Gastrocnemius medialis (tissue), 4 donors: ENCODE data around the gene KHNYN. TPM values are rescaled to one million over a fixed set of nuclear protein-coding genes. Genes with fewer than 3 reads are reported as not detected.
"Not testable (repeated sequence)": the region's sequence is repeated elsewhere in the genome, so short reads cannot be mapped to it uniquely, and the experiment has no call there.

Source experiments
- ATAC-seq, 2 donors: fragments of 150-250 bp; one replicate each; pipeline ENCODE4 v1.9.1; 2016
- DNase-seq, 2 donors: peaks; one replicate each; pipeline ENCODE4 v3.0.0-alpha.2; 2019
- H3K27ac ChIP-seq, 4 donors: fragments of 200-600 bp; sonication (generic); 1 replicate in 1 of 4; 2 replicates in 3 of 4; pipeline ENCODE4 v1.5.1; 2016 to 2018; ENCODE audit warnings: mild to moderate bottlenecking in 2 of 4, moderate library complexity in 1 of 4
- H3K27me3 ChIP-seq, 3 donors: fragments of 200-600 bp; sonication (generic) in 2 of 3; 1 replicate in 1 of 3; 2 replicates in 2 of 3; pipeline versions ENCODE4 v1.5.1 to v1.6.0; 2016 to 2019; ENCODE audit warnings: mild to moderate bottlenecking in 1 of 3, moderate library complexity in 1 of 3
- H3K36me3 ChIP-seq, 2 donors: fragments of 200-600 bp; sonication (generic) in 1 of 2; one replicate each; pipeline ENCODE4 v1.5.1; 2017 to 2018
- H3K4me1 ChIP-seq, 2 donors: fragments of 200-600 bp; sonication (generic) in 1 of 2; one replicate each; pipeline ENCODE4 v1.5.1; 2016 to 2017; ENCODE audit warnings: mild to moderate bottlenecking in 2 of 2
- H3K4me3 ChIP-seq, 4 donors: fragments of 200-600 bp; sonication (generic) in 3 of 4; 1 replicate in 1 of 4; 2 replicates in 3 of 4; pipeline ENCODE4 v1.5.1; 2016 to 2019; ENCODE audit warnings: mild to moderate bottlenecking in 2 of 4
- H3K9me3 ChIP-seq, 3 donors: fragments of 200-600 bp; sonication (generic) in 2 of 3; 1 replicate in 1 of 3; 2 replicates in 2 of 3; pipeline ENCODE4 v1.5.1; 2016 to 2019
- POLR2A ChIP-seq, 2 donors: fragments of 450-650 bp; IDR thresholded peaks; one replicate each; pipeline ENCODE4 v1.6.1; 2017; ENCODE audit warnings: antibody characterized with exemption in 2 of 2, mild to moderate bottlenecking in 2 of 2, moderate library complexity in 2 of 2
- in situ Hi-C, 4 donors: fragments of 200-750 bp; cut with MboI; loops; one replicate each; pipeline versions ENCODE4 v1.15.0 to v1.8.0; 2017; ENCODE audit warnings: low sequenced_read_pairs in 4 of 4
- intact Hi-C: fragments of 100-400 bp; cut with DNase I; formaldehyde crosslinking; loops from one replicate; pipeline ENCODE4 v1.15.1; 2023; ENCODE audit warnings: low total_unique reads
- total RNA-seq, 4 donors: library from RNA; depleted of rRNA; stranded (reverse); fragments of >200 nt; gene quantifications; one replicate each; pipeline versions ENCODE4 v1.1.0 to v1.2.3, GENCODE V29; 2016
- TF ChIP-seq, protein P1 (sequence below), 5 experiments: fragments of 450-650 bp in 3 of 5; fragments of 200-600 bp in 2 of 5; sonication (generic) in 2 of 5; IDR thresholded peaks in 4 of 5; conservative IDR thresholded peaks in 1 of 5; 1 replicate in 4 of 5; 2 replicates in 1 of 5; pipeline ENCODE4 v1.5.1; 2016 to 2019; ENCODE audit warnings: antibody characterized with exemption in 5 of 5, mild to moderate bottlenecking in 3 of 5, moderate library complexity in 3 of 5

KHNYN gene
- total RNA-seq, 4 donors from 2014 or later = 35.1 to 50.5 (median 44.7) TPM

DNA sequence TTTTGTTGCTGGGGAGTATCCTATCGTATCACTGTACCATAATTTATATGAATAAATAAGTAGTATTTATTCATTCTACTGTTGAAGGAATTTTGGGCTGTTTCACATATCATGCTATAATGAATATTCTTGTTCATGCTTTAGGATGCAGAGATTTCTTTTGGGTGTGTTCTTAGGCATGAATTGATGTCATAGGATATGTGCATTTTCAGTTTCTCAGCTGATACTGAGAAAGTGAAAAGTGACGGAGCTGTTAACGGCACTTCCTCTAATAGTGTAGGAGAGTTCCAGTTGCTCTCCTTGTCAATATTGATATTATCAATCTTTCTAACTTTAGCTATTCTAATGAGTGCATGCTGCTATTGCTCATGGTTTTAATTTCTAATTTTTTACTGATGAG, 36.1 kb downstream of the KHNYN start:
- DNase-seq (no peak), ATAC-seq (no peak)
- in situ Hi-C loops = no loop called here
- no peaks in the 10 kb centered on the region for H3K4me1 ChIP-seq
- H3K27ac ChIP-seq = no peak overlapping the region
- H3K9me3 ChIP-seq = no peaks in the 10 kb centered on the region
- TF ChIP-seq POLR2A (IDR thresholded peaks at IDR 0.05) = no peak
- TF ChIP-seq, protein P1, sequence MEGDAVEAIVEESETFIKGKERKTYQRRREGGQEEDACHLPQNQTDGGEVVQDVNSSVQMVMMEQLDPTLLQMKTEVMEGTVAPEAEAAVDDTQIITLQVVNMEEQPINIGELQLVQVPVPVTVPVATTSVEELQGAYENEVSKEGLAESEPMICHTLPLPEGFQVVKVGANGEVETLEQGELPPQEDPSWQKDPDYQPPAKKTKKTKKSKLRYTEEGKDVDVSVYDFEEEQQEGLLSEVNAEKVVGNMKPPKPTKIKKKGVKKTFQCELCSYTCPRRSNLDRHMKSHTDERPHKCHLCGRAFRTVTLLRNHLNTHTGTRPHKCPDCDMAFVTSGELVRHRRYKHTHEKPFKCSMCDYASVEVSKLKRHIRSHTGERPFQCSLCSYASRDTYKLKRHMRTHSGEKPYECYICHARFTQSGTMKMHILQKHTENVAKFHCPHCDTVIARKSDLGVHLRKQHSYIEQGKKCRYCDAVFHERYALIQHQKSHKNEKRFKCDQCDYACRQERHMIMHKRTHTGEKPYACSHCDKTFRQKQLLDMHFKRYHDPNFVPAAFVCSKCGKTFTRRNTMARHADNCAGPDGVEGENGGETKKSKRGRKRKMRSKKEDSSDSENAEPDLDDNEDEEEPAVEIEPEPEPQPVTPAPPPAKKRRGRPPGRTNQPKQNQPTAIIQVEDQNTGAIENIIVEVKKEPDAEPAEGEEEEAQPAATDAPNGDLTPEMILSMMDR (IDR thresholded peaks at IDR 0.05 in 4 of 5, conservative IDR thresholded peaks at IDR 0.05 in 1 of 5) = no peak
- H3K4me3 ChIP-seq = no peak overlapping the region
- H3K27me3 ChIP-seq = no peaks in the 10 kb centered on the region
- no peaks in the 10 kb centered on the region for H3K36me3 ChIP-seq
- intact Hi-C loops = no loop called here

DNA sequence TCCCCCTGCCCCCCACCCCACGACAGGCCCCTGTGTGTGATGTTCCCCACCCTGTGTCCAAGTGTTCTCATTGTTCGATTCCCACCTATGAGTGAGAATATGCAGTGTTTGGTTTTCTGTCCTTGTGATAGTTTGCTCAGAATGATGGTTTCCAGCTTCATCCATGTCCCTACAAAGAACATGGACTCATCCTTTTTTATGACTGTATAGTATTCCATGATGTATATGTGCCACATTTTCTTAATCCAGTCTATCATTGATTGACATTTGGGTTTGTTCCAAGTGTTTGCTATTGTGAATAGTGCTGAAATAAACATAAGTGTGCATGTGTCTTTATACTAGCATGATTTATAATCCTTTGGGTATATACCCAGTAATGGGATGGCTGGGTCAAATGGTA, 40.7 kb downstream of the KHNYN start:
- DNase-seq, ATAC-seq, H3K36me3 ChIP-seq, in situ Hi-C loops, intact Hi-C loops, H3K4me1 ChIP-seq, H3K9me3 ChIP-seq, H3K27me3 ChIP-seq, H3K4me3 ChIP-seq, H3K27ac ChIP-seq: not testable (repeated sequence)

DNA sequence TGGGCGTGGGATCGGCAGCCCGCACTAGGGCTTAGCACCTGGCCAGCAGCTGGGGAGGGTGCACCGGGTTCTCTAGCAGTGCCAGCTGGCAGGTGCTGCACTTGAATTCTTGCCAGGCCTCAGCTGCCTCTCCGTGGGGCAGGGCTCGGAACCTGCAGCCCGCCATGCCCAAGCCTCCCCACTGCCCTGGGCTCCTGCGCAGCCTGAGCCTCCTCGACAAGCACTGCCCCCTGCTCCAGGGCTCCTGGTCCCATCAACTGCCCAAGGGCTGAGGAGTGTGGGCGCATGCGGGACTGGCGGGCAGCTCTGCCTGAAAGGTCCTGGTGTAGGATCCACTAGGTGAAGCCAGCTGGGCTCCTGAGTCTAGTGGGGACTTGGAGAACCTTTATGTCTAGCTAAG, 43.5 kb downstream of the KHNYN start:
- ATAC-seq = no peak
- intact Hi-C loops = no loop called here
- Histone ChIP-seq H3K4me1 (no peaks in the 10 kb centered on the region), H3K27me3 (no peaks in the 10 kb centered on the region), H3K36me3 (no peaks in the 10 kb centered on the region), H3K9me3 (no peaks in the 10 kb centered on the region), H3K4me3 (no peak overlapping the region), H3K27ac (no peak overlapping the region)
- in situ Hi-C loops = no loop called here
- no peak for TF ChIP-seq POLR2A (IDR thresholded peaks at IDR 0.05)
- TF ChIP-seq, protein P1 (IDR thresholded peaks at IDR 0.05 in 4 of 5, conservative IDR thresholded peaks at IDR 0.05 in 1 of 5) = no peak
- DNase-seq = no peak

DNA sequence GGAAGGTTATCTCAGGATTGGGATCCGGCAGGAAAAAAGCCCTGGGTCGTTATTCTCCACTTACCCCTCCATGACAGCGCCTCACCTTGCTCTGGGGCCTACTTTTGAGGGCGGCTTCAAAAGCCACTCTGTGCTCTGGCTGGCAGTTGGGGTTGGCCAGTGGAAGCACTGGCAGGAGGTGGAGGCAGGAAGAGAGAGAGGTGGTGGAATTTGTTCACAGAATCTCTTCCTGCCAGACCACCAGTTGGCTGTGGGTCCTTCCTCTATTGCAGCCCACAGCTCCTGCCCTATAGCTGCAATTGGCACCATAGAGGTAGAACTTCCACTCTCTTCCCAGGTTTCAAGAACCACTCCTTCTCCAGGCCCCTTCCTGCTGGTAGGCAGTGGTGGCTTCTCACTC, 45.5 kb downstream of the KHNYN start:
- ATAC-seq (no peak), DNase-seq (no peak)
- no peaks in the 10 kb centered on the region for H3K4me1 ChIP-seq
- in situ Hi-C loops (no loop called here), intact Hi-C loops (no loop called here)
- H3K27ac ChIP-seq = no peak overlapping the region
- TF ChIP-seq, protein P1 (IDR thresholded peaks at IDR 0.05 in 4 of 5, conservative IDR thresholded peaks at IDR 0.05 in 1 of 5) = no peak
- TF ChIP-seq POLR2A (IDR thresholded peaks at IDR 0.05) = no peak
- H3K27me3 ChIP-seq = no peaks in the 10 kb centered on the region
- no peaks in the 10 kb centered on the region for H3K36me3 ChIP-seq
- H3K4me3 ChIP-seq = no peak overlapping the region
- H3K9me3 ChIP-seq = no peaks in the 10 kb centered on the region

DNA sequence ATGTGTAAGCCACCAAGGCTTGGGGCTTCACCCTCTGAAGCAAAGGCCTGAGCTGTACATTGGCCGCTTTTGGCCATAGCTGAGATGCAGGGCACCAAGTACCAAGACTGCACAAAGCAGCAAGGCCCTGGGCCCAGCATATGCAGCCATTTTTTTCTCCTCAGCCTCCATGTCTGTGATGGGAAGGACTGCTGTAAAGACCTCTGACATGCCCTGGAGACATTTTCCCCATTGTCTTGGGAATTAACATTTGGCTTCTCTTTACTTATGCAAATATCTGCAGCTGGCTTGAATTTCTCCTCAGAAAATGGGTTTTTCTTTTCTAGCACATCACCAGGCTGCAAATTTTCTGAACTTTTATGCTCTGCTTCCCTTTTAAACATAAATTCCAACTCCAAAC, 50.2 kb downstream of the KHNYN start:
- H3K36me3 ChIP-seq, DNase-seq, H3K27ac ChIP-seq, H3K9me3 ChIP-seq, H3K4me3 ChIP-seq, intact Hi-C loops, H3K27me3 ChIP-seq, ATAC-seq, in situ Hi-C loops, H3K4me1 ChIP-seq: not testable (repeated sequence)

DNA sequence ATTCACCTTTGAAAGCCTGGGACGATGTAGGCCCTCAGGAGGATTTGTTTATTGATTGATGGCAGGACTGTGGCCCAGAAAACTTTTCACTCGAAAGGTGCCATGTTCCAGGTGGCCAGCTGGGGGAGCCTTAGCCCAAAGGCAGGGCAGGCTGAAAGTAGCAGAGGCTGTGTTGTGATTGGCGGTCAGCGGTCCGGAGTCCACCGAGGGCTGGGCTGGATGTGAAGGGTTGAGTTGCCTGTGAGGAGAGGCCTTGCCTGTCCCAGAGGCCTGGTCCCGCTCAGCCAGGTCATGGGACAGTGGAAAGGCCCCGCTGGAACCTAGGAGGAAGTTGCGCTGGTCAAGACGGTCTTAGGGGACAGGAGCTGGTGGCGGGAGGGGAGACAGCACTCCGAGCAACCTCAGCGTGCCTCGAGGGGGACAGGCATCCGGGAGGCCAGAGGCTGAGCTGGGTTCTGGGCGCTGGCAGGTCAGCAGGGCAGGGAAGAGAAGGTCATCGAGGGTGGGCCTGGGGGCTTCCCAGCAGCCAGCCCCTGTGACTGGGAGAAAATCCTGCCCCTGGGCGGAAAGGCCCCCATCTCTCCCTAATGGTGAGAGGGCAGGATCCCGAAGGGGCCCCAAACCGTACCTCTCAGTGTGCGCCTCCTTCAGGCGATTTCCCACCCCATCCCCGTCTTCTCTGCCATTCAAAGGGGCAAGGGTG, 52.0 kb downstream of the KHNYN start:
- ATAC-seq = no peak
- H3K27me3 ChIP-seq = no peaks in the 10 kb centered on the region
- no peak for DNase-seq
- H3K36me3 ChIP-seq = no peaks in the 10 kb centered on the region
- intact Hi-C loops = no loop called here
- no peak overlapping the region for H3K27ac ChIP-seq
- in situ Hi-C loops = no loop called here
- no peaks in the 10 kb centered on the region for H3K9me3 ChIP-seq
- no peak for TF ChIP-seq POLR2A (IDR thresholded peaks at IDR 0.05)
- TF ChIP-seq, protein P1 (IDR thresholded peaks at IDR 0.05 in 4 of 5, conservative IDR thresholded peaks at IDR 0.05 in 1 of 5) = no peak
- no peak overlapping the region for H3K4me3 ChIP-seq
- no peaks in the 10 kb centered on the region for H3K4me1 ChIP-seq

DNA sequence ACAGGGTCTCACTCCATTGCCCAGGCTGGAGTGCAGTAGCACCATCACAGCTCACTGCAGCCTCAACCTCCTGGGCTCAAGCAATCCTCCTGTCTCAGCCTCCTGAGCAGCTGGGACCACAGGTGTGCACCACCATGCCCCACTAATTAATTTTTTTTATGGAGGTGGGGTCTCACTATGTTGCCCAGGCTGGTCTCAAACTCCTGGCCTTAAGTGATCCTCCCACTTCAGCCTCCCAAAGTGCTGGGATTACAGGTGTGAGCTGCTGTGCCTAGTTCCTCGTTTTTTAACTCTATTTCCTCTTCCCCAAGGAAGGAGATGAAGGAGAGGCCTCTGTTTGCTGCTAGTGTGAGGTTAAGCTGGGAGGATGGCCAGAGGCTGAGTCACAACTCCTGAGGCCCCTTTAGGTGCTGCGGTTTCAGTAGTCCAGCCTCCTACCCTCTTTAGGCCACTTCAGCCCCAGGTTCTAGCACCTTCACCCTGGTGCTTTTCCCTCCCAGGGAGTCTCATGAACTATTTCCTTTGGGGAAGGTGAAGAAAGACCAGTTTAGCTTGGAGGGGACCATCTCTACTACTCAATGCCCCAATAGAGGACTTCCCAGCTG, 53.0 kb downstream of the KHNYN start:
- ATAC-seq, H3K4me3 ChIP-seq, H3K4me1 ChIP-seq, in situ Hi-C loops, H3K9me3 ChIP-seq, H3K27ac ChIP-seq, intact Hi-C loops, H3K27me3 ChIP-seq, DNase-seq, H3K36me3 ChIP-seq: not testable (repeated sequence)
